A549 treated with Hydrocortisone at 1 μM for 4 hours (cell line): ENCODE results near the gene MYO1F. TPM values are rescaled to one million over a fixed set of nuclear protein-coding genes. Genes with fewer than 3 reads are reported as not detected.

ENCODE experiments used
- total RNA-seq: library from RNA; stranded (reverse); fragments of 200-300 nt; extraction: Qiagen RNA extraction; gene quantifications from 5 replicates; pipeline ENCODE4 v1.2.3, GENCODE V29; 2022

MYO1F gene
- 0.22 to 0.32 TPM (median 0.24 TPM) in 5 replicates for total RNA-seq

GRCh38 chr19:8577247-8577646, at the start of gene MYO1F:
Gene MYO1F, minus strand, starts transcription at chr19:8577442. Its CDS starts 133 bp downstream, at chr19:8577309.

GRCh38 chr19:8610041-8610935, 33.0 kb upstream of the MYO1F start, which contains the start of gene ADAMTS10:
Gene ADAMTS10, minus strand, starts transcription at chr19:8610715. Its CDS starts 5,005 bp downstream, at chr19:8605710.

GRCh38 chr19:8513687-8514504, 63.3 kb downstream of the MYO1F start, which contains the start of gene ZNF414:
Gene ZNF414, minus strand, starts transcription at chr19:8514167. Its CDS starts 121 bp downstream, at chr19:8514046.

Other genes starting within 250 kb of the MYO1F start
- 5.3 to 8.6 TPM (median 7.2 TPM) in 5 replicates for gene KANK3, start 234.2 kb downstream of the MYO1F start, total RNA-seq
- 519 to 718 TPM (median 655 TPM) in 5 replicates for gene ANGPTL4, start 213.3 kb downstream of the MYO1F start, total RNA-seq
- 90.9 to 101 TPM (median 96.6 TPM) in 5 replicates for gene RAB11B, start 187.1 kb downstream of the MYO1F start, total RNA-seq
- gene MARCHF2, start 164.1 kb downstream of the MYO1F start, total RNA-seq = 15.0 to 21.2 TPM (median 20.4 TPM) in 5 replicates
- 223 to 332 TPM (median 235 TPM) in 5 replicates for gene HNRNPM, start 132.5 kb downstream of the MYO1F start, total RNA-seq
- gene PRAM1, start 74.8 kb downstream of the MYO1F start, total RNA-seq = 0.08 to 0.16 TPM (median 0.09 TPM) in 5 replicates
- 13.8 to 21.3 TPM (median 18.9 TPM) in 5 replicates for gene ZNF414, start 63.3 kb downstream of the MYO1F start, total RNA-seq
- gene ADAMTS10, start 33.3 kb upstream of the MYO1F start, total RNA-seq = 10.3 to 14.9 TPM (median 12.8 TPM) in 5 replicates
- gene NFILZ, start 53.2 kb upstream of the MYO1F start, total RNA-seq = not detected in 5 replicates
- gene ACTL9, start 121.4 kb upstream of the MYO1F start, total RNA-seq = not detected in 5 replicates
- not detected in 5 replicates for gene OR2Z1, start 144.2 kb upstream of the MYO1F start, total RNA-seq